Activated CD8-positive, alpha-beta memory T cell treated with anti-CD3 and anti-CD28 coated beads, Interleukin-2, amount 50 U/mL, for 1 hour (primary cell): ENCODE results near the gene METTL1.

ENCODE experiments used
- DNase-seq: peaks from one replicate; pipeline ENCODE4 v3.0.0-alpha.2; 2020; ENCODE audit errors: extremely low read depth

Gene METTL1

DNA sequence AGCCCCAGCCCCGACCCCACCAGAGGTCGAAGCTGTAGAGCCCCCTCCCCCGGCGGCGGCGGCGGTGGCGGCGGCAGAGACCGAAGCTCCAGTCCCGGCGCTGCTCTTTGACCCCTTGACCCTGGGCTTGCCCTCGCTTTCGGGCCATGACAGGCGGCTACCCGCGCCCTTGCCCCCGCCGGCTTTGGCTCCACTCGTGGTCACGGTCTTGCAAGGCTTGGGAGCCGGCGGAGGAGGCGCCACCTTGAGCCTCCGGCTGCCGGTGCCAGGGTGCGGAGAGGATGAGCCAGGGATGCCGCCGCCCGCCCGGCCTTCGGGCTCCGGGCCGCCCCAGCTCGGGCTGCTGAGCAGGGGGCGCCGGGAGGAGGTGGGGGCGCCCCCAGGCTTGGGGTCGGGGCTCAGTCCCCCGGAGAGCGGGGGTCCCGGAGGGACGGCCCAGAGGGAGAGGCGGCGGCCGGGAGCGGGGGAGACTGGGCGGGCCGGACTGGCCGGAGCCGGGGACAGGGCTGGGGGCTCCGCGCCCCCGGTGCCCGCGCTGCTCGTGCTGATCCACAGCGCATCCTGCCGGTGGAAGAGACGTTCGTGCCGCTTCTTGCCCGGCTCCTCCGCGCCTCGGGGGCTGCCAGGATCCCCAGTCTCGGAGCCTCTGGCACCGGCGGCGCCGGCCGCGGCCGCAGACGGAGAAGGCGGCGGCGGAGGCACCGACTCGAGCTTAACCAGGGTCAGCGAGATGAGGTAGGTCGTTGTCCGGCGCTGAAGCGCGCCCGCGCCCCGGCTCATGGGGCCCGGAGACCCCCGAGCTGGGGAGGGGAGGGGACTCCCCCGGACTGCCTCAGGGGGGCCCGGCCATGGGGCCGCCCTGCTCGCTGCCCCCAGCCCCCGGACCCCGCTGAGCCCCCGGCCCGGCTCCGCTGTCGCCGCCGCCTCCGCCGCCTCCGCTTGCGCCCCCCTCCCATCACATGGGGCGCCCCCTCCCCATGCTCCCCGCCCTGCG is 34.1 kb downstream of the METTL1 start:
- no peak for DNase-seq

DNA sequence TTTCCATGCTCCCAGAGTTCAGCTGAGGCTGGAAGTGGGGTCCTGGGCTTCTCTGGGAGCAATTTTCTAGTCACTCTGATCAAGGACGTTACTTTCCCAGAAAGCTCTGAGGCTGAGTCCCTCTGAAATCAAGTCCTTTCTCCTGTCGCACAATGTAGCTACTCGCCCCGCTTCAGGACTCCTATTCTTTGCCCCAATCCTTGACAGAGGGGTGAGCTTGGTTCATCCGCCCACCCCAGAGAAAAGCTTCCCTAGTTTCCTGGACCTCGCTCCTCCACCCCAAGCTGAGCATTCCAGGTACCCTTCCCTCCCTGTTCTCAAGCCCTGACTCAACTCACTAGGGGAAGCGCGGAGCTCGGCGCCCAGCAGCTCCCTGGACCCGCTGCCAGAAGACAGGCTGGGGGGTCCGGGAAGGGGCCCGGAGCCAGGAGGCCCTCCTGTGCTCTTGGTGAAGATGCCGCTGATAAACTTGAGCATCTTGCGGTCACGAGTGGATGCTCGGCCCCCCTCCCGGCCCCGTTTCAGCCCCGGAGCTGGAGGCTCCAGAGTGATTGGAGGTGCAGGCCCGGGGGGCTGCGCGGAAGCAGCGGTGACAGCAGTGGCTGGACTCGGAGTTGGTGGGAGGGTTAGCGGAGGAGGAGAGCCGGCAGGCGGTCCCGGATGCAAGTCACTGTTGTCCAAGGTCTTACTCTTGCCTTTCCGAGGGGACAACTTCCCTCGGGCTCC is 35.0 kb downstream of the METTL1 start:
- no peak for DNase-seq

DNA sequence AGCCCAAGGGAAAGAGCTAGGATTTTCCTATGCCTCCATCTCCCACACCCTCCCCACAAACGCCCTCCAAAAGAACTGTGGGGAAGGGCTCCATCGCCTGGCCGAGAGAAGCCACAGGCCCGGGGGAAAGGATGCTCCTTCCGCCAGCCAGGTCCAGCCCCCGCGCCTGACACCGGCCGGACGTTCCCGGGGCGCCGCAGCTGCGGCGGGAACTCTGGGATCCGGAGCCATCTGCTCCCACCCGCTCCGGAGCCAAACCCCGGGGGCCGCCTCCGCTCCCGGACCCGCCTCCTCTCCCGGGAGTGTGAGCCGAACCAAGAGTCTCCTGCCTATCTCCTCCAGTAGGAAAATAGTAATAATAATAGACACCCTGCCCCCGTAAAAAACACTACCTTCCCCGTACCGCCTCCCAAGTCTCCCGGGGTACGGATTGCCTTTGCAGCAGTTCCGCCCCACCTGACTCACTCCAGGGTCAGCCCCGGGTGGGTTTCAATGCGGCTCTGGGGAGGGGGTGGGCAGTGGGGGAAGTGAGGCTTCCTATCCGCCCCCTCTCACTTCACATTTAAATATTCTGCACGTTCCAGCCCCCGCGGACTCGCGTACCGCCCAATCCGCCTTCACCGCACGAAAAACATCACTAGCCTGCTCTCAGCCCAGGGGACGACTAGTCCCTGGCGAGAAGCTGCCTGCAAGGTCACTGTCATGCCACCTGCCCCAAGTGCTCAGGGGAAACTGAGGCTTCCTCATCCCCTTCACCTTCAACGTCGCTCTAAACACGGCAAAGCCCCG is 35.8 kb downstream of the METTL1 start:
- DNase-seq: no peak

DNA sequence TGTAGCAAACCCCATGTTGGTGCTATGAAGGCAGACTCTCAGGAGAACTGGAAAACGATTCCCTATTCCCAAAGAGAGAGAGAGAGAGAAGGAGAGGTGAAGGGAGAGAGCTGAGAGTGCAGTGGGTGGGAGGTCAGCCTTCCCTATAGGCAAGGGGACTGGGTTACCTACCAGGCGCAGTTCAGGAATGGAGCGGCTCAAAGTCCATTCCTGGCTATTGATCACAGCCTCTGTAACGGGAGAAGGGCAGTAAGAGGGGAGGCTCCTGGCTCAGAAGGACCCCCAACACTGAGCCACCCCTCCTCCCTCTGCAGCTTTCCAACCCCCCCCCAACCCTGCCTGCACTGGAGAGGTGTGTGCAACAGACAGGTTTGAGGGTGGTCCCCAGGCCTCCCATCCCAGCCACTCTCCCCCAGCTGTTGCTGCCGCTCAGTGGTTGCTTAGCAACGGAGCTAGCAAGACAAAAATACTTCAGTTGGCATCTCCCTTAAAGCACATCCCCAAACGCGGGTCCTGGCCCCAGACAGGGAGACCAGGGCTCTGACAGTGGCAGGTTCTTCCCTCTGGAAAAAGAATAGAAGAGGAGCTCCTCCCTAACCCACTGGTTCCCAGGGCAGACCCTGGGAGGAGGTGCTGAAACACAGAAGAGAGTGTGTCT is 36.6 kb downstream of the METTL1 start:
- DNase-seq: no peak

DNA sequence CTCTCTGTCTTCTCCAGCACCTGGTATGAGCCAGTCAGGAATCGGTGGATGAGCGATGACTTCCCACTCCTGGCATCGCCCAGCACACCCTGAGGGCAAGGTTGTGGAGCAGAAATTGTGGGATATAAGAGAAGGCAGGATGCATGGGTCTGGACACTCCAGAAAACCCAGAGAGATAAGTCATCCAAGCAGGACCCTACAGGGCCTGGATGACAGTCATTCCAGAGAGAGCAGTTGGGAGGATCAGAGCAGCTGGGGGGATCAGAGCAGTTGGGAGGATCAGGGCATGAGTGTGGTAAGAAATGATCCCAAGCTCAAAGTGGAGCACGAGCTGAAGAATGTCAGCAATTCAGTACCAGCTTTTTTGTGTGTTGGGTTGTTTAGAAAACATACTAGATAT is 37.3 kb downstream of the METTL1 start:
- DNase-seq: no peak

DNA sequence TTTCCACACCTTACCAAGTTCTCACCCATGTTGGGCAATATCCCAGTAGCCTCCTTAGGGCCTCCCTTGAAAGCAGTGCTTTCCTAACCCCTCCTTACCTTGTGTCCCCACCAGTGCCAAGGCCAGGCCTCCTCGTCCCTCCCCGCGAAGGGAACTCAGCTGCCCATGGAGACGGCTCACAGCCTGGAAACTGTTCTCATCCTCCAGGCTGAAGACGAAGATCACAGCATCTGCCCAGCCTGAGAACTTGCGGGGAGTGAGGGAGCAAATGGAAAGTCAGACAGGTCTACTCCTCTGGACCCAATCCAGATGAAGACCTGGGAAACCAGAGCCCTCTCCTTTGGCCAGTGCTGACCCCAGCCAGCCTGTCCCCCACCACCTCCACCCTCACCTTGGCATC is 38.0 kb downstream of the METTL1 start:
- DNase-seq: no peak

DNA sequence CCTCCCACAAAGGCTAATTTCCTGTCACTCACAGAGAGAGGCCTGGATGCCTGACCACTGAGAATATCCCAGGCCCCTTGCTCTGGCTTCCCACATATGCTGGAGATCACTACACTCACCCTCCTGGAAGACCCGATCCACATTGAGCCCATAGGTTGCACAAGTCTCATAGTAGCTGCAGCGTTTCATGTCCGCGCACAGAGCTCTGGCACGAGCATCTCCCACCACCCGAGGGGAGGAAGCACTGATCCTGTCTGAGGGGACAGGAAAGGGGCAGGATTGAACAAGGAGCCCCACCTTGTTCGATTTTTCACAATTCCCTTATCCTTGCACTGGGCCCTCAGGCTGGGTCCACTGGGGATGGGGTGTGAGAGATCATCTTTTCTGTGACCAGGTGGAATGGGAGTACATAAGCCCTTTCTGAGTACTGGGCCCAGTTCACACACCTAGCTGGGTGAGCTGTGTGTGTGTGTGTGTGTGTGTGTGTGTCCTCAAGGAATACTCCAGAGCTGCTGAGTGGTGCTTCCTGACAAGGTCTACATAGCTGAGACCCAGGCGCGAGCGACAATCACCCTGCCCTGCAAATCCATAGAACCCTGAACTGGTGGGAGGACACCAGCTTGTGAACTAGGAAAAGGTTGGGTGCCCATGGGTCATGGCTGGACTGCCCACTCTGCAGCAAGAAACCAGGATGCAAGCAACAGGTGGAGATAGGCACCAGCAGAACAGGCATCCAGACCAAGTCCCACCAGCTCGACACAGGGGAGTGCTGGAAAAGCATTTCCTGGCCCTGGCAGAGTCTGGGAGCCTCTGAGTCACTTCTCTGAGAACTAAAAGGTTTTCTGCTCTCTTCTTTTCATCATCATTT is 38.9 kb downstream of the METTL1 start:
- DNase-seq: no peak

- DNase-seq: no peak
These were observed 39.6 kb downstream of the METTL1 start for GRCh38 chr12:57732270-57732669.

DNA sequence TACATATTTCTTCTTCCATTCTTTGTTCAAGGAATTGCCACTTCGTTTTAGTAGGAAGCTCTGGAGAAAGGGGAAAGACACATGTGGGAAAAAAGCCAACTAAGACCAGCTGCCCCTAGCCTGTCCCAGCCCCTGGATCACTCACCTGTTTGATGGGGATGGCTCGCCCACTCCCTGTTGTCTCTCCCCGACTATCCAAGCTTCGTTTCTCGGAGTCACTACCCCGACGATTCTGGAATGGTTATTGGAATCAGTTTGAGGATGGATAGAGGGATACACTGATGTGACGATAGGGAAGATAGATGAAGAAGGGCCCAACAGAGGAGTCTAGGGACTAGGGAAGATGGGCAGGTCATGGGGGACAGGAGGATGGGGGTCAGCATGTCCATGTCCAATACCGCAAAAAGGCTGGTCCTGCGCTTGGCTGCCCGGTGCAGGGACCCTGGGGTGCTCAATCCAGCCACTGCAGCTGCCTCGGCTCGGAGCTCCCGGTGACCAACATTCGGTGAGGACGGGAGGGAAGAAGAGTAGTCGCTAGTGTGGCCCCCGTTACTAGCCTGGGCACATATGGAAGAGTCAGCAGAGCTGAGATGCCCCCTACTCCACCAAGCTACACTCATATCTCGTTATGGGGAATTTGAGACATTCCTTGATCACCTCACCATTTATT is 40.4 kb downstream of the METTL1 start:
- no peak for DNase-seq

- DNase-seq: no peak
These were observed 41.4 kb downstream of the METTL1 start for GRCh38 chr12:57730336-57731067.

DNA sequence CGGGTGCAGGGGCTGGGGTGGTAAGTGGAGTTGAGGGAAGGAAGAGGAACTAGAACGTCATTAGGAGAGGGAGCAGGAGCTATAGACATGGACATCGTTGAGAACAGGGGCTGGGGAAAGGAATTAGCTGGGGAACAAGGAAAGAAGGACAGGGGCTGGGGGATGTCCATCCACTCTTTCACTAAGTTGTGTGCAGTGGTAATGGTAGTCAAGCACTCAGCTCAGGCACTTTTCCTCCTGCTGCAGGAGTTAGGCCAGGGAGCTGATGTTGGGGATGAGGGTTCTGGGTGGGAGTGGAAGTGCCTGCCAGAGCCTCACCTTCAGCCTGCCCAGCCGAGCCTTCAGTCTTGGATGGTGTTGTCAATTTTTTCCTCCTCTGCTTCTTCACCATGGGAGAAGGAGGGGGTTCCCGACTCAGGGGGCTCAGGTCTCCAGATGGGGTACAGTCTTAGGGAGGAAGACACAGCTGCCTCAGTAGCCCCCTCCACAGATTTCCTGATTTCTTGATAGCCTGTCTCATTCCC is 42.5 kb downstream of the METTL1 start:
- no peak for DNase-seq

GRCh38 chr12:57727758-57728395 is 44.0 kb downstream of the METTL1 start:
- no peak for DNase-seq

GRCh38 chr12:57726884-57727757 is 44.8 kb downstream of the METTL1 start:
- no peak for DNase-seq

DNA sequence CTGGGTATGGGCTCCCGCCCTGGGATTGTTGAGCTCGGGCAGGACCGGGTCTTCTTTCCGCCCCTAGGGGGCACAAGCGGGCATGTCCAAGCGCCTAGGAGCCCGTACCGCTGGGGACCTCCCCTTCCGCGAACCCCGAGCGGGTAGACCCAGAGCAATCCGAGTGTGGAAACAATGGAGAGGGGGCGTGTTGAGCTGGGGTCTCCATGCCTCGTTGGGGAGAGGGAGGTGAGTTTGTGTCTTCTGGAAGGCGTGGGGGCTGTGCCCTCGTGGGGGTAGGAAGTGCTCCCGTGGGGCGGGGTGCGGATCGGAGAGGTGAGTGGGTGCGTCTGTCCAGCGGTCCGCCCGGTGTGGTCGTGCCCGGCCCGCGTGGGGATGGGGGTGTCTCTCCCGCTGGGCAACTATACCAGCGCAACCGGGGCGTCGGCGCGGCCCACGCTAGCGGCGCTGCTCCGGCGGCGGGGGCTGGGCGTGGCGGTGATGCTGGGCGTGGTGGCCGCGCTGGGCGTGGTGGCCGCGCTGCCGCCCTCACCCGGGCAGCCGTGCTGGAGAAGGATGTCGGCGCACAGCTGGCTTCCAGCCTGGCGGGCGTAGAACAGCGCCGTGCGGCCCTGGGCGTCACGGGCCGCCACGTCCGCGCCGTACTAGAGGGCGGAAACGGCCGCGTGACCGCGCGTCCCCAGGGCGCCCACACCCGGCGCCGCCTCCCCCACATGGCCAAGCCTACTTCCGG is 45.6 kb downstream of the METTL1 start:
- DNase-seq: no peak

GRCh38 chr12:57725851-57726150 is 46.1 kb downstream of the METTL1 start:
- no peak for DNase-seq

DNA sequence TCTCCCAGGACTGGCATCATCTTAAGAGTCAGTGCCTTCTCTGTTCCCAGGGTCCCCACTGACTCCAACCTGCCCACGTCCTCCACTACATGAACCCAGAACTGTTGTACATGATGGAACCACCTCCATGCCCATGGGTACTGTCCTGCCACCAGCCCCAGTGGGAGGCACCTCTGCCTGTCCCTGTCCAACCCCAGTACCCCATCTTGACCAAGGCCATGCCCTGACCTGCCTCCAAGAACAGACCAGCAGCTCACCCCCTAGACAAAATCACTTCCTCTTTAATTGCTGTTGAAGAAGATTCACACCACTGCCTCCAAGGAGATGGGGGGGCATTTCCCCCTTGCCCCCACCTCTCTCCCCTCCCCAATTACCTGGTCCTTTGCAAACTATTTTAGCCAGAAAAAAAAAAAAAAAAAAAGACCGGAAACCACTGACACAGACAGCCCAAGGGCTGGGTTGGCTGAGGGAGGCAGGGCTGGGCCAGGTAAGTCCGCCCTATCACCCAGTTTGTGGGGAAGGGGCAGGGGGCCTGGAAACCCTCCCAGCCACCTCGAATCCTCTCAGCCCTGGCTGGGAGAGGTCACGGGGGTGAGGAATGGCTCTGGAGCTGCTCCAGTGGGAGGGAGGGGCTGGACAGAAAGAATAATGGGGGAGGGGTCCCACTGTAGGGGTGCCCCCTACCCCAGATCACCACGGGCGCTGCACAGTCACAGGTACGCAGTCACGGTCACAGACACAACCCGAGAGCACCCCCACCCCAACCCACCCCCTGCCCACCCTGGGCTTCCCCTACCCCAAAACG is 46.8 kb downstream of the METTL1 start:
- no peak for DNase-seq
